Liver (tissue), 9 donors: ENCODE data around the gene GALNT16. TPM values are rescaled to one million over a fixed set of nuclear protein-coding genes. Genes with fewer than 3 reads are reported as not detected.

Experiments used
- DNase-seq: peaks from one replicate; pipeline ENCODE4 v3.0.0-alpha.2; 2017; ENCODE audit warnings: low spot score
- H3K27ac ChIP-seq, 2 donors: one replicate each; pipeline ENCODE4 v1.7.0; 2013; ENCODE audit warnings: inconsistent platforms in 2 of 2, low read length in 2 of 2, control low read depth in 1 of 2, low read depth in 1 of 2, mild to moderate bottlenecking in 1 of 2
- H3K27me3 ChIP-seq, 4 donors: one replicate each; pipeline versions ENCODE4 v1.6.1 to v1.7.0; 2013; ENCODE audit warnings: low read length in 3 of 4, inconsistent platforms in 1 of 4, mild to moderate bottlenecking in 1 of 4, moderate library complexity in 1 of 4; ENCODE audit not compliant: control insufficient read depth in 4 of 4, insufficient read depth in 4 of 4
- H3K36me3 ChIP-seq, 4 donors: one replicate each; pipeline versions ENCODE4 v1.6.1 to v1.7.0; 2013; ENCODE audit warnings: low read length in 3 of 4, mild to moderate bottlenecking in 3 of 4, low read depth in 1 of 4, moderate library complexity in 1 of 4; ENCODE audit not compliant: control insufficient read depth in 4 of 4, insufficient read depth in 3 of 4
- H3K4me1 ChIP-seq, 4 donors: one replicate each; pipeline versions ENCODE4 v1.6.1 to v1.7.0; 2013; ENCODE audit warnings: low read length in 3 of 4, mild to moderate bottlenecking in 3 of 4, moderate library complexity in 1 of 4; ENCODE audit not compliant: control insufficient read depth in 4 of 4, insufficient read depth in 4 of 4
- H3K4me3 ChIP-seq, 3 donors: one replicate each; pipeline versions ENCODE4 v1.6.1 to v1.7.0; 2013; ENCODE audit warnings: low read length in 3 of 3, control low read depth in 1 of 3, low read depth in 1 of 3, mild to moderate bottlenecking in 1 of 3
- H3K9ac ChIP-seq, 2 donors: one replicate each; pipeline ENCODE4 v1.7.0; 2013; ENCODE audit warnings: low read length in 2 of 2, mild to moderate bottlenecking in 2 of 2, moderate library complexity in 2 of 2, control low read depth in 1 of 2, low read depth in 1 of 2
- H3K9me3 ChIP-seq, 4 donors: one replicate each; pipeline versions ENCODE4 v1.6.1 to v1.7.0; 2013; ENCODE audit warnings: low read length in 3 of 4; ENCODE audit not compliant: control insufficient read depth in 4 of 4
- EGR1 ChIP-seq, 2 donors: IDR thresholded peaks; 2 replicates each; pipeline ENCODE4 v1.6.1; 2016 to 2018; ENCODE audit warnings: antibody characterized with exemption in 2 of 2, low read depth in 2 of 2
- FOXA1 ChIP-seq: IDR thresholded peaks from 2 replicates; pipeline ENCODE4 v1.6.1; 2016; ENCODE audit warnings: antibody characterized with exemption
- FOXA2 ChIP-seq: IDR thresholded peaks from 2 replicates; pipeline ENCODE4 v1.6.1; 2016; ENCODE audit warnings: antibody characterized with exemption
- GABPA ChIP-seq, 2 donors: IDR thresholded peaks in 1 of 2; conservative IDR thresholded peaks in 1 of 2; 2 replicates each; pipeline ENCODE4 v1.6.1; 2016; ENCODE audit warnings: antibody characterized with exemption in 2 of 2, mild to moderate bottlenecking in 1 of 2, moderate library complexity in 1 of 2
- HNF4A ChIP-seq, 2 donors: conservative IDR thresholded peaks; 2 replicates each; pipeline ENCODE4 v1.6.1; 2016; ENCODE audit warnings: antibody characterized with exemption in 2 of 2, mild to moderate bottlenecking in 2 of 2
- HNF4G ChIP-seq: IDR thresholded peaks from 2 replicates; pipeline ENCODE4 v1.6.1; 2016; ENCODE audit warnings: antibody characterized with exemption
- JUND ChIP-seq, 2 donors: IDR thresholded peaks; 2 replicates each; pipeline ENCODE4 v1.6.1; 2016; ENCODE audit warnings: antibody characterized with exemption in 2 of 2
- NR2F2 ChIP-seq: IDR thresholded peaks from 2 replicates; pipeline ENCODE4 v1.6.1; 2016; ENCODE audit warnings: antibody characterized with exemption
- RAD21 ChIP-seq, 2 donors: IDR thresholded peaks; 2 replicates each; pipeline ENCODE4 v1.6.1; 2016; ENCODE audit warnings: antibody characterized with exemption in 2 of 2, mild to moderate bottlenecking in 2 of 2
- RXRA ChIP-seq, 2 donors: IDR thresholded peaks; 2 replicates each; pipeline ENCODE4 v1.6.1; 2017 to 2018; ENCODE audit warnings: antibody characterized with exemption in 2 of 2, mild to moderate bottlenecking in 1 of 2
- SP1 ChIP-seq: IDR thresholded peaks from 2 replicates; pipeline ENCODE4 v1.6.1; 2018; ENCODE audit warnings: antibody characterized with exemption, mild to moderate bottlenecking
- TAF1 ChIP-seq: conservative IDR thresholded peaks from 2 replicates; pipeline ENCODE4 v1.6.1; 2016; ENCODE audit warnings: antibody characterized with exemption, mild to moderate bottlenecking
- YY1 ChIP-seq: IDR thresholded peaks from 2 replicates; pipeline ENCODE4 v1.6.1; 2016; ENCODE audit warnings: antibody characterized with exemption, mild to moderate bottlenecking
- WGBS: extraction: QIAGEN DNeasy Blood & Tissue Kit; methylation state at CpG from one replicate; pipeline ENCODE4 v1.1.7; 2013; 5-methylcytosine and 5-hydroxymethylcytosine counted together
- polyA plus RNA-seq, 2 donors: library from polyadenylated mRNA; stranded (reverse) in 1 of 2; unstranded in 1 of 2; fragments of 200-250 nt in 1 of 2; fragments of >200 nt in 1 of 2; fragmentation: Nextera tagmentation in 1 of 2; extraction: Ambion mirVana in 1 of 2; gene quantifications; one replicate each; pipeline versions ENCODE4 v1.2.1 to v1.2.3, GENCODE V29; 2013 to 2015
- total RNA-seq, 2 donors: library from RNA; depleted of rRNA; stranded (reverse); fragments of >200 nt; gene quantifications; one replicate each; pipeline ENCODE4 v1.2.3, GENCODE V29; 2014
- TF ChIP-seq, protein P1 (sequence below): IDR thresholded peaks from 2 replicates; pipeline ENCODE4 v1.6.1; 2016; ENCODE audit warnings: antibody characterized with exemption
- TF ChIP-seq, protein P2 (sequence below): IDR thresholded peaks from 2 replicates; pipeline ENCODE4 v1.6.1; 2016; ENCODE audit warnings: antibody characterized with exemption
- TF ChIP-seq, protein P3 (sequence below): fragments of 150-350 bp; IDR thresholded peaks from 2 replicates; pipeline ENCODE4 v1.5.1; 2017; ENCODE audit warnings: improper control_type of control experiment, low read depth, low read length; ENCODE audit not compliant: missing input control
- TF ChIP-seq, protein P4 (sequence below): IDR thresholded peaks from 2 replicates; pipeline ENCODE4 v1.6.1; 2016; ENCODE audit warnings: antibody characterized with exemption, mild to moderate bottlenecking
- TF ChIP-seq, protein P5 (sequence below): IDR thresholded peaks from 2 replicates; pipeline ENCODE4 v1.6.1; 2016; ENCODE audit warnings: antibody characterized with exemption
- donor health status: healthy.
- donor health status: healthy.
- donor health status: healthy.
- donor health status: healthy.
- donor health status: healthy.

Gene GALNT16
- total and polyA plus RNA-seq, 4 donors = 0.25 to 1.2 (median 0.71) TPM

DNA sequence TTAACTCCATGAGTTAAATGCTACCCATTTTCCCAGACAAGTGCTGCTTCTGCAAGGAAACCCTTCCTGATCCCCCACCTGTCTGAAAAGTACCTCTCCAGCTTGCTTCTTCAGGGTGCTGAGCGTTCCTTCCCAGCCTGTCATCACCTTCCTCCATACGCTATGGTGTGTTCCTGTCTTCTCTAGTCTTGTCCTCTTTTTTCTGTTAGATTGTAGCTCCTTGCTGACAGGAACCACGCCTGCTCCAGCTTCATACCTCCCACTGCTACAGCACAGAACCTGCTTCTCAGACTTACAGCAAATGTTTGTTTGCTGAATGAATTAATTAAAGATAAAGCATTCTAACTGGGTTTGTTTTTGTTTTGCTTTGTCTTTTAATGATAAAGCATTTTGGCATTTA is 99.0 kb downstream of the GALNT16 start:
- 93% methylated on average over 3 of the region's 3 CpGs for WGBS
- no peaks in the 10 kb centered on the region for H3K36me3 ChIP-seq
- peaks cover 0 to 2% (median 0%) of the 10 kb centered on the region in 4 donors for H3K27me3 ChIP-seq
- DNase-seq = no peak
- peaks cover 0 to 3% (median 0%) of the 10 kb centered on the region in 4 donors for H3K4me1 ChIP-seq
- TF ChIP-seq, protein P1, sequence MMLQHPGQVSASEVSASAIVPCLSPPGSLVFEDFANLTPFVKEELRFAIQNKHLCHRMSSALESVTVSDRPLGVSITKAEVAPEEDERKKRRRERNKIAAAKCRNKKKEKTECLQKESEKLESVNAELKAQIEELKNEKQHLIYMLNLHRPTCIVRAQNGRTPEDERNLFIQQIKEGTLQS = no peak
- TF ChIP-seq, protein P2, sequence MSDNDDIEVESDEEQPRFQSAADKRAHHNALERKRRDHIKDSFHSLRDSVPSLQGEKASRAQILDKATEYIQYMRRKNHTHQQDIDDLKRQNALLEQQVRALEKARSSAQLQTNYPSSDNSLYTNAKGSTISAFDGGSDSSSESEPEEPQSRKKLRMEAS = no peak
- no peak for TF ChIP-seq SP1
- no peak for TF ChIP-seq HNF4G
- no peak for TF ChIP-seq EGR1 (IDR thresholded peaks at IDR 0.05; ENCODE audit: low read depth in 2 of 2)
- TF ChIP-seq RAD21 (IDR thresholded peaks at IDR 0.05) = no peak
- no peak for TF ChIP-seq TAF1
- TF ChIP-seq, protein P3, sequence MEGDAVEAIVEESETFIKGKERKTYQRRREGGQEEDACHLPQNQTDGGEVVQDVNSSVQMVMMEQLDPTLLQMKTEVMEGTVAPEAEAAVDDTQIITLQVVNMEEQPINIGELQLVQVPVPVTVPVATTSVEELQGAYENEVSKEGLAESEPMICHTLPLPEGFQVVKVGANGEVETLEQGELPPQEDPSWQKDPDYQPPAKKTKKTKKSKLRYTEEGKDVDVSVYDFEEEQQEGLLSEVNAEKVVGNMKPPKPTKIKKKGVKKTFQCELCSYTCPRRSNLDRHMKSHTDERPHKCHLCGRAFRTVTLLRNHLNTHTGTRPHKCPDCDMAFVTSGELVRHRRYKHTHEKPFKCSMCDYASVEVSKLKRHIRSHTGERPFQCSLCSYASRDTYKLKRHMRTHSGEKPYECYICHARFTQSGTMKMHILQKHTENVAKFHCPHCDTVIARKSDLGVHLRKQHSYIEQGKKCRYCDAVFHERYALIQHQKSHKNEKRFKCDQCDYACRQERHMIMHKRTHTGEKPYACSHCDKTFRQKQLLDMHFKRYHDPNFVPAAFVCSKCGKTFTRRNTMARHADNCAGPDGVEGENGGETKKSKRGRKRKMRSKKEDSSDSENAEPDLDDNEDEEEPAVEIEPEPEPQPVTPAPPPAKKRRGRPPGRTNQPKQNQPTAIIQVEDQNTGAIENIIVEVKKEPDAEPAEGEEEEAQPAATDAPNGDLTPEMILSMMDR = no peak
- TF ChIP-seq, protein P4, sequence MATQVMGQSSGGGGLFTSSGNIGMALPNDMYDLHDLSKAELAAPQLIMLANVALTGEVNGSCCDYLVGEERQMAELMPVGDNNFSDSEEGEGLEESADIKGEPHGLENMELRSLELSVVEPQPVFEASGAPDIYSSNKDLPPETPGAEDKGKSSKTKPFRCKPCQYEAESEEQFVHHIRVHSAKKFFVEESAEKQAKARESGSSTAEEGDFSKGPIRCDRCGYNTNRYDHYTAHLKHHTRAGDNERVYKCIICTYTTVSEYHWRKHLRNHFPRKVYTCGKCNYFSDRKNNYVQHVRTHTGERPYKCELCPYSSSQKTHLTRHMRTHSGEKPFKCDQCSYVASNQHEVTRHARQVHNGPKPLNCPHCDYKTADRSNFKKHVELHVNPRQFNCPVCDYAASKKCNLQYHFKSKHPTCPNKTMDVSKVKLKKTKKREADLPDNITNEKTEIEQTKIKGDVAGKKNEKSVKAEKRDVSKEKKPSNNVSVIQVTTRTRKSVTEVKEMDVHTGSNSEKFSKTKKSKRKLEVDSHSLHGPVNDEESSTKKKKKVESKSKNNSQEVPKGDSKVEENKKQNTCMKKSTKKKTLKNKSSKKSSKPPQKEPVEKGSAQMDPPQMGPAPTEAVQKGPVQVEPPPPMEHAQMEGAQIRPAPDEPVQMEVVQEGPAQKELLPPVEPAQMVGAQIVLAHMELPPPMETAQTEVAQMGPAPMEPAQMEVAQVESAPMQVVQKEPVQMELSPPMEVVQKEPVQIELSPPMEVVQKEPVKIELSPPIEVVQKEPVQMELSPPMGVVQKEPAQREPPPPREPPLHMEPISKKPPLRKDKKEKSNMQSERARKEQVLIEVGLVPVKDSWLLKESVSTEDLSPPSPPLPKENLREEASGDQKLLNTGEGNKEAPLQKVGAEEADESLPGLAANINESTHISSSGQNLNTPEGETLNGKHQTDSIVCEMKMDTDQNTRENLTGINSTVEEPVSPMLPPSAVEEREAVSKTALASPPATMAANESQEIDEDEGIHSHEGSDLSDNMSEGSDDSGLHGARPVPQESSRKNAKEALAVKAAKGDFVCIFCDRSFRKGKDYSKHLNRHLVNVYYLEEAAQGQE = no peak
- TF ChIP-seq FOXA1 = no peak
- no peak for TF ChIP-seq FOXA2
- no peak for TF ChIP-seq NR2F2
- TF ChIP-seq JUND (IDR thresholded peaks at IDR 0.05) = no peak
- TF ChIP-seq, protein P5, sequence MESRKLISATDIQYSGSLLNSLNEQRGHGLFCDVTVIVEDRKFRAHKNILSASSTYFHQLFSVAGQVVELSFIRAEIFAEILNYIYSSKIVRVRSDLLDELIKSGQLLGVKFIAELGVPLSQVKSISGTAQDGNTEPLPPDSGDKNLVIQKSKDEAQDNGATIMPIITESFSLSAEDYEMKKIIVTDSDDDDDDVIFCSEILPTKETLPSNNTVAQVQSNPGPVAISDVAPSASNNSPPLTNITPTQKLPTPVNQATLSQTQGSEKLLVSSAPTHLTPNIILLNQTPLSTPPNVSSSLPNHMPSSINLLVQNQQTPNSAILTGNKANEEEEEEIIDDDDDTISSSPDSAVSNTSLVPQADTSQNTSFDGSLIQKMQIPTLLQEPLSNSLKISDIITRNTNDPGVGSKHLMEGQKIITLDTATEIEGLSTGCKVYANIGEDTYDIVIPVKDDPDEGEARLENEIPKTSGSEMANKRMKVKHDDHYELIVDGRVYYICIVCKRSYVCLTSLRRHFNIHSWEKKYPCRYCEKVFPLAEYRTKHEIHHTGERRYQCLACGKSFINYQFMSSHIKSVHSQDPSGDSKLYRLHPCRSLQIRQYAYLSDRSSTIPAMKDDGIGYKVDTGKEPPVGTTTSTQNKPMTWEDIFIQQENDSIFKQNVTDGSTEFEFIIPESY = no peak
- no peak for TF ChIP-seq YY1
- no peak for TF ChIP-seq RXRA (IDR thresholded peaks at IDR 0.05)
- TF ChIP-seq GABPA (IDR thresholded peaks at IDR 0.05 in 1 of 2, conservative IDR thresholded peaks at IDR 0.05 in 1 of 2) = no peak
- TF ChIP-seq HNF4A (conservative IDR thresholded peaks at IDR 0.05) = no peak
- no peaks in the 10 kb centered on the region for H3K9me3 ChIP-seq
- no peak overlapping the region for H3K27ac ChIP-seq
- no peak overlapping the region for H3K9ac ChIP-seq
- H3K4me3 ChIP-seq = no peak overlapping the region
